Colon (tissue), 2 donors: ENCODE results near the gene HDGFL2.

Experiments
- FAIRE-seq: peaks from 2 replicates; lab custom pipeline; 2012; peaks lifted over from hg19 to GRCh38; lab: Jason Lieb, UNC
- donor health status: control.
- donor health status: control.

Gene HDGFL2

DNA sequence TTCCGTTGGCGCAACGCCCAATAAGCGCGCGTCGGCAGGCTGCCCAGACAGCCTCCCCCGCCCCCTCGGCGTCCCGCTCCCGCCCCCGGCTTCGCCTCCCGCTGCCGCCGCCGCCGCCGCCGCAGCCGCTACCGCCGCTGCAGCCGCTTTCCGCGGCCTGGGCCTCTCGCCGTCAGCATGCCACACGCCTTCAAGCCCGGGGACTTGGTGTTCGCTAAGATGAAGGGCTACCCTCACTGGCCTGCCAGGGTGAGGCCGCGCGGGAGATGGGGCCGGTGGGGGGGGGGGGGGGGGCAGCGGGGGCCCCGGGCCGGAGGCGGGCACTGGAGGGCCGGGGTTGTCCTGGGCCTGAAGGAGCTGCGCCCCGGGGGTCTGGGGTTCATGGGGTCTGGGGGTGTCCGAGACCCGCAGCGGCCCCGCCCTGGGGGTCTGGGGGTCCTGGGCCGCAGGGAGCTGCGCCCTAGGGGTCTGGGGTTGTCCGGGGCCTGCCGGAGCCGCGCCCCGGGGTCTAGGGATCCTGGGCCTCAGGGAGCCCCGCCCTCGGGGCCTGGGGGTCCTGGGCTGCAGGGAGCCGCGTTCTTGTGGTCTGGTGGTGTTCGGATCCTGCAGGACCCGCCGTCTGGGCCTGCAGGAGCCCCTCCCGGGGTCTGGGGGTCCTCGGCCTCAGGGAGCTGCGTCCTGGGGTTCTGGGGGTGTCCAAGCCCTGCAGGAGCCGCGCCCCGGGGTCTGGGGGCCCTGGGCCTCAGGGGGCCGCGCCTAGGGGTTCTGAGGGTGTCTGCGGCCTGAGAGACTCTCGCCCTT lies at the start of gene HDGFL2:
TSS of gene HDGFL2 (plus strand) at position 124 of the 801 bp plus-strand sequence. CDS start at position 178, 54 bp downstream.
- FAIRE-seq, result no peak

DNA sequence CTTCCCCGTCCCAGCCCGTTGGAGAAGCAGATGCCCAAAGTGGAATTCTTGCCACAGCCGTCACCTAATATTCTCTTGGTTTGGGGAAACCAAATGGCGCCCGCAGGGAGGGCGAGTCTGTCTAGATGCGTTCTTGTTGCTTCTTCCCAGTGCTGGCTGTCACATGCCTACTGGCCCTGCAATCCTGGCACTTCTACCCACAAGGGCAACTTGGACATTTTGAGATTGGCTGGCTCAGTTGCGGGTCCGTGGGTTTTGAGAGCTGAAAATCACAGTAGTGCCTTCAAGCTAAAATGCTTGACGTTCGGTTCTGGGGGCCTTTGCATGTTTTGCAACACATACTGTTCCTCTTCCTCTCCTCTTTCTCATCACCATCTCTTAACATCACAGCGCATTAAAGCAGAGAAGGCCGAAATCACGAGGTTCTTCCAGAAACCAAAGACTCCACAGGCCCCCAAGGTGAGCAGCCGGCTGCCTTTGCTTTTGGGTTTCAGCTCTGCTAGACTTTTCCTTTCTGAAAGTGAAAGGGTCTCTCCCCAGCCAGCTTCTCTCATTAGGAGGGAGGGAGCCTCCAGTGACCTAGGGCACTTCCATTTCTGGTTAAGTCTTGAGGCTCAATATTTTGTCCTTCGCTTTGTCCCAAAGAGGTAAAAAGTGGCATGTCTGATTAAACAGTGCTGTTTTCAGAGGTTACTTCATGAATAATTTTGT lies 48.5 kb upstream of the HDGFL2 start:
- no peak for FAIRE-seq

DNA sequence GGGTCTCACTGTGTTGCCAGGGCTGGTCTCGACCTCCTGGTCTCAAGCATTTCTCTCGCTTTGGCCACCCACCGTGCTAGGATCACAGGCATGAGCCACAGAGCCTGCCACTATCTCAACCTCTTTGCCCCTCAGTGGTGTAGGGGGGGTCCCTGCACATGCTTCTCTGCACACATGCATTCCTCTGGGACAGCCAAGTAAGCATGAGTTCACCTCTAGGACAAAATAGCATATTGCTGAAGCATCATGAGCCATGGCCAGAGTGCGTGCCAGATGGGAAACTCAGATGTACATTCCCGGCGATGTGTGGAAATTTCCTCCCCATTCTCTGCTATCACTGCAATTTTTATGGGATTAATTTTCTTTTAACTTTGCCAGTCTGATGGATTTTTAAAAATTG lies 46.6 kb upstream of the HDGFL2 start:
- no peak for FAIRE-seq

DNA sequence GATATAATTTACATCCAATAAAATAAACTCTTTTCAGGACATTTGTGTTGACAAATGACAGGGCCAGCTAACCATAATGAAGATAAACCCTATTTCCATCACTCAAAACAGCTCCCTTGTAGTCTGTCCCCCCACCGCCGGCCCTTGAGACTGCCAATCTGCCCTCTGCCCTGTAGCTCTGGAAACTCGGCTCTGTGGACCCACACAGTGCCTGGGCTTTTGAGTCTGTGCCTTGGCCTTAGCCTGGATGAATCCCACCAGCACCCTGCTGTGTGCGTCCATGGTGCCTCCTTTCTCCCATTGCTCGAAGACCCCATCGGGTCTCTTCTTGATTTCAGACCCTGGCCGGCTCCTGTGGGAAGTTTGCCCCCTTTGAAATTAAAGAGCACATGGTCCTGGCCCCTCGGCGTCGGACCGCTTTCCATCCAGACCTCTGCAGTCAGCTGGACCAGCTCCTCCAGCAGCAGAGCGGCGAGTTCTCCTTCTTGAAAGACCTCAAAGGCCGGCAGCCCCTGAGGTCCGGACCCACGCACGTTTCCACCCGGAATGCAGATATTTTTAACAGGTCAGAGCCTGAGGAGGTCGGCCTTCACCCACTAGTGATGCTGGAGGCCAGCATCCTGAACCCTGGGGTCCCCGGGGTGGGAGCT lies 43.6 kb upstream of the HDGFL2 start:
- FAIRE-seq, result no peak

DNA sequence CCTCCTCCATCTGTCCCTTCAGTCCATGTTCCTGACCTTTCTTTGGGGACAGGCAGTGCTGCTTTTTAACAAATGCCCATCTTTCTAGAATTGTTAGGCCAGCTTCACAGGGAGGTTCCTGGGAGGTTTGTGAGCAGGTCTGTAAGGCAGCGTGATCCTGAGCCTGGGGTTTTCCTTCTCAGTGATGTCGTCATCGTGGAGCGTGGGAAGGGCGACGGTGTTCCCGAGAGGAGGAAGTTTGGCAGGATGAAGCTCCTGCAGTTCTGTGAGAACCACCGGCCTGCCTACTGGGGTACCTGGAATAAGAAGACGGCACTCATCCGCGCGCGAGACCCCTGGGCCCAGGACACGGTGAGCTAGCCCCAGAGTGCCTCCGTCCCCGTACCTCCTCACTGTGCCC lies 42.8 kb upstream of the HDGFL2 start:
- no peak for FAIRE-seq

DNA sequence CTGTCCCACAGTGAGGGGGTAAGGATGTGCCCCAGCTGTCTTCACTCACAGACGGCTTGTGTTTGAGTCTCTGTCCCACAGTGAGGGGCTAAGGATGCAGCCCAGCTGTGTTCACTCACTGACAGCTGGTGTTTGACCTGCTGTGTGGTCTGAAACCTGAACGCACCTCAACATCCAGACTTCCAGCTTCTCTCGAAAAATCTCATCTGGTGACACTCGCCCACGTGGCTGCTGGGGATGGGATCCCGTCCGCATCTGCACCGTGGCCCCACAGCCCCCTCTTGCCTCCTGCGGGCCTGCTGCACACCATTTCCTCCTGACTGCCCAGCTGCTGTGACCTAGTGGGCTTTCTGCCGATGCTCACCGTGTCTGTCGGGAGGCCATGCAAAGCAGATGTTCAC lies 42.3 kb upstream of the HDGFL2 start:
- FAIRE-seq, result no peak

DNA sequence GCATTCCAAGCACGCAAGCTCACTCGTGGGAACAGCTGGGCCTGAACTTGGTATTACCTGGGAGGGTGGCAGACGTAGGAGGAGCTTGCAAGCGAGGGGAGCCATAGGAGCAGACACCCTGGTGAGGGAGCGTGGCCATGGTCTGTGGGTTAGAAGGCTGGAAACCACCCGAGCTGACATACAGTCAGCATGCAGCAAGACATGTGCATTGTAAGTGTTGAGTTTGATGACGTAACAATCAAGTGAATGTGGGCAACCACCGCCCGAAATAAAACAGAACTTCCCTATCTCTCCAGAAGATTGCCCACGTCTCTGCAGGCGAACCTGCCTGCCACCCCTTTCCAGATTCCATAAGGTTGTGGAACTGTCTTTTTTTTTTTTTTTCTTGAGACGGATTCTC lies 41.3 kb upstream of the HDGFL2 start:
- no peak for FAIRE-seq

DNA sequence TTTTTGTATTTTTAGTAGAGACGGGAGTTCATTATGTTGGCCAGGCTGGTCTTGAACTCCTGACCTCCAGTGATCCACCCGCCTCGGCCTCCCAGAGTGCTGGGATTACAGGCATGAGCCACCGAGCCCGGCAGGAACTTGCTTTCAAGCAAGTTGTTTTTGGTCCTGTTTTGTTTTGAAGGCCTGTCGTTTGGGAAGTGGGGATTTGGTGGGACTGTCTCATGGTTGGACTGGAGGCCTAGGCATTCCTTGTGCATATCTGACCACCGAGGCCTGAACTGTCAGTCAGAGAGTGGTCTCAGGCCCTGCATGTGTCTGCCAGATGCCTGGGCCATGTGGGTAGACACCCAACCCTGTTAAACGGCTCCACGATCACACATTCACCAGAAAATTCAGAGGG lies 40.8 kb upstream of the HDGFL2 start:
- no peak for FAIRE-seq

DNA sequence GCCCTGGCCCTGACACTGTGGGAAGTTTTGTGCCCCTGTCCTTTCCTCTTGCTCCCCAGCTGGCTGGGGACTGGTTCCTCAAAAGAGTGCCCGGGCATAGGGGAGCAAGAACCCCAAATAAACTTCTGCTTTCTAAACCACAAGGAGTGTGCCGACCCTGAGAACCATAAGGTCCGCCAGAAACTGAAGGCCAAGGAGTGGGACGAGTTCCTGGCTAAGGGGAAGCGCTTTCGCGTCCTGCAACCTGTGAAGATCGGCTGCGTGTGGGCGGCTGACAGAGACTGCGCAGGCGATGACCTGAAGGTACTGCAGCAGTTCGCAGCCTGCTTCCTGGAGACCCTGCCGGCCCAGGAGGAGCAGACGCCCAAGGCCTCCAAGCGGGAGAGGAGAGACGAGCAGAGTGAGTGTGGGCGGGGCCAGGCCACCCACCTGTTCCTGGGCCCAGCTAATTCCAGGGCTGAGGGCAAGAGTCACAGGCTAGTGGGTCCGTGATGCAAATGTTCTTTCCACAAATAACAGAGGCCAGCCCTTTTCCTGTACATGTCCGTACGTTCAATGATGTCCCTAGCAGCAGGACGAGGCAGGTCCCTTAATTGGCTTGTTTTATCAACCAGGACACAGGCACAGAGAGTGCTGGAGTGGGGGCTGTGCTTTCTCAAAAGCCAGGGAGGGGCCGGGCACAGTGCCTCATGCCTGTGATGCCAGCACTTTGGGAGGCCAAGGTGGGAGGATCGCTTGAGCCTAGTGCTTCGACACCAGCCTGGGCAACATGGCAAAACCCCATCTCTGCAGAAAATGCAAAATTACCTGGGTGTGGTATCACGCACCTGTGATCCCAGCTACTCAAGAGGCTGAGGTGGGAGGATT lies 40.1 kb upstream of the HDGFL2 start:
- FAIRE-seq, result no peak

DNA sequence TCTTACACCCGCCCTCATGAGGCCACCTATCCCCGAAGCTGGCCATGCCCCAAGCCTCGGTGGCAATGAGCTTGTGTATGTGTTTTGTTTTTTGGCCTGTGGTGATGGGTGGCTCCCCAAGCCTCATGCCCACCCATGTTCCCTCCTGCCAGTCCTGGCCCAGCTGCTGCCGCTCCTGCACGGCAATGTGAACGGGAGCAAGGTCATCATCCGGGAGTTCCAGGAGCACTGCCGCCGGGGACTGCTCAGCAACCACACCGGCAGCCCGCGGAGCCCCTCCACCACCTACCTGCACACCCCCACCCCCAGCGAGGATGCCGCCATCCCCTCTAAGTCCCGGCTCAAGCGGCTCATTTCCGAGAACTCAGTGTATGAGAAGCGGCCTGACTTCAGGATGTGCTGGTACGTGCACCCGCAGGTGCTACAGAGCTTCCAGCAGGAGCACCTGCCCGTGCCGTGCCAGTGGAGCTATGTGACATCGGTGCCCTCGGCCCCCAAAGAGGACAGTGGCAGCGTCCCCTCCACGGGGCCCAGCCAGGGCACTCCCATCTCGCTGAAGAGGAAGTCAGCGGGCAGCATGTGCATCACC lies 39.1 kb upstream of the HDGFL2 start:
- FAIRE-seq, result no peak

DNA sequence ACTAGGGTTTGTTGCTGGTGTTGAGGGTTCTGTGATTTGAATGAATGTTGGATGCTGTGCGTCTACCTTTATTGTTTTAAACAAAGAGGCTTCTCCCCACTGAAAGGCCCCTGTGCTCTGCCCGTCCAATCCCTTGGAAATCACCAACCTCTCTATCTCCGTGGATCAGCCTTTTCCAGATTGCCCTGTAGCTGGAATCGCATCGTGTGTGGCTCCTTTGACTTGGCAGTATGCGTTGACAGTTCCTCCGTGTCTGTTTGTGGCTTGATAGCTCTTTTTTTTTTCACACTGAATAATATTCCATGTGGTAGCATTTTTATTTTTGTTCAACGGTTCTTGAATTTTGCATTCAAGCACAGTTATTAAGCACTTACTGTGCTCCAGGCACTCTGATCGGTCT lies 37.7 kb upstream of the HDGFL2 start:
- no peak for FAIRE-seq

DNA sequence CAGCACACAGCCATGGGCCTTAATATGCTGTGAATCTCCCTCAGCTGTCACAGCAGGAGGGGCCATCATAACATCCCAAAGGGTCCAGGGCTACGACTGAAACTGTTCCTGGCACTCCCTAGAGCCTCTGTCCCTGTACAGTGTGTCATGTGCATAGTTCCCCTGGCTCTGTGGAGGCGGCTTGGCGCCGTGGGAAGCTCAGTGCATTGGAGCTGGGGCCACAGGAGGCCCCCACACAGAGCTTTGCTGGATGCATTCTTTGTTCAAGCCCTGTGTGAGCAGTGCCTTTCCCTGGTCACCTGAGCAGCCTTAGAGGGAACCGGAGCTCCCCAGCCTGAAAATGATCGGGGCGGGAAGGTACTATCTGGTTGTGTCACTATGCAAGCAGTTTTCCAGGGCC lies 35.9 kb upstream of the HDGFL2 start:
- no peak for FAIRE-seq

DNA sequence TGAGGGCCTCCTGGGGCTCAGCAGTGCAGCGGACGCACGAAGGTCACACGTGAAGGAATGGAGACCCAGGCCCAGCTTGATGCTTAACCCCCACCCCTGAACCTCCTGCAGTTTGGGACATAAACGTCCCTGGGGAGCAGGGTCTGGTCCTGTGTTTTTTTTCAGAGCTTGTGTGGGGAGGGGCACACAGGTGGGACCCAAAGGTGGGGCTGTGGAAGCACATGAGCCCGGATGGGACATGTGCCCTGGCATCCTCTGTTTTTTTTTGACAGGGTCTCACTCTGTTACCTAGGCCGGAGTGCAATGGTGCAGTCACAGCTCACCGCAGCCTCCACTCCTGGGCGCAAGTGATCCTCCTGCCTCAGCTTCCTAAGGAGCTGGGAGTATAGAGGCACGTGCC lies 35.0 kb upstream of the HDGFL2 start:
- FAIRE-seq, result no peak

DNA sequence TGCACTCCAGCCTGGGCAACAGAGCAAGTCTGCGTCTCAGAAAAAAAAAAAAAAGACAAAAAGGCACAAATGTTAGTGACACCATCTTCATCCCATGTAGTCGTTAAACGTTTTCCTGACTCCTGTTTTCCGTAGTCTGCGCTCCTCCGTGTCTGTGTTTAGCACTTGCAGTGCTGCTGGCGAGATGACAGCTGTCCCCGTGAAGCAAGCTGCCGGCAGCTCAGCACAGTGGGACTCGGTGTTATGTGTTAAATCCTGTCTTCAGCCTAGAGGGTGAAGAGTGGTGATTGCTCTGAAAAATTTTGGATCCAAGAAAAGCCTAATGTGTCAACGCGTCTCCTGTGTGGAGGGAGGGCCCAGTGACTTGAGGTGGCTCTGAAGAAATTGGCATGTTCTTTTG lies 32.9 kb upstream of the HDGFL2 start:
- no peak for FAIRE-seq

DNA sequence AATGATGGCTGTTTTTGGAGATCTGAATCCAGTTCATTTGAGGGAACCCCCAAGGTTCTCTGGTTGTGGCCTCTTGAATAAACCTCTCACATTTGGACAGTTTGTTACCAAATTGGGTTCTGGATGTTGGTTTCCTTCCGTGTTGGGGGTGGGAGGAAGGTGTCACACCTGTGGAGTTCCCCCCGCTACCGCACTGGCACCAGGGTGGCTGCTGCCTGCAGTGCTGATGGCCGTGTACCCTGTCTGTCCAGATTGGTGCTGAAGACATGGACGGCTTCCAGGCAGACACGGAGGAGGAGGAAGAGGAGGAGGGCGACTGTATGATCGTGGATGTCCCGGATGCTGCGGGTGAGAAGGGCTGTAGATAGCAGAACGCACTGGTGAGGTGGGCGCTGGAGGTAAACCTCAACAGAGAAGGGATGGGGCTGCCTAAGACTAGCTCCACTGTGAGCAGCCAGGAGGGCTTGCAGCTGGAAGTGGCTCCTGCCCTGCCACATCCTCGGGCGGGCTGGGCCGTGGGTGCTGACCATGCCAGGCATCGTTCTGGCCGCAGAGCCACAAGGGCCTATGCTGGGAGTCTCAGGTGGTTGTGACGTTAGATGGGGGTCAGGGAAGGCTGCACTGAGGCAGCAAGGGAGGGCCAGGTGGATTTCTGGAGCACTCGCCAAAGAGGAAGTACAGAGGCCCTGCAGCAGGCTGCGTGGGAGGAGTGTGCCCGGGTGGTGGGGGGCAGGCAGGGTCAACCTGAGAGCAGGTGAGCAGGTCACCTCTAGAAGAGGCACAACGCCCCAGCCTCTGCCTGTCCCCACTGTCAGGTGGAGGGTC lies 29.9 kb upstream of the HDGFL2 start:
- no peak for FAIRE-seq

DNA sequence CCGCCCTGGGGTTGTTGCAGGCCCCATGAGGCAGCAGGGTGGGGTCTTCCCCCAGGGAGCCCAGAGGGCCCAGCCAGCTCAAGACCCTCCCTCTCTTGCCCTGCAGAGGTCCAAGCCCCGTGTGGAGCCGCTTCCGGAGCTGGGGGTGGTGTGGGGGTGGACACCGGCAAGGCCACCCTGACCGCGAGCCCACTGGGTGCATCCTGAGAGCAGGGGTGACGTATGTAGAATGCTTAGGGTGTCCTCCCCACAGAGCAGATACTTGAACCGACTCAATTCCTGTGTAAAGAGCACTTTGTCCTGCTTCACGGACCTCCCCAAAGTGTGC lies 29.3 kb upstream of the HDGFL2 start:
- FAIRE-seq, result no peak

DNA sequence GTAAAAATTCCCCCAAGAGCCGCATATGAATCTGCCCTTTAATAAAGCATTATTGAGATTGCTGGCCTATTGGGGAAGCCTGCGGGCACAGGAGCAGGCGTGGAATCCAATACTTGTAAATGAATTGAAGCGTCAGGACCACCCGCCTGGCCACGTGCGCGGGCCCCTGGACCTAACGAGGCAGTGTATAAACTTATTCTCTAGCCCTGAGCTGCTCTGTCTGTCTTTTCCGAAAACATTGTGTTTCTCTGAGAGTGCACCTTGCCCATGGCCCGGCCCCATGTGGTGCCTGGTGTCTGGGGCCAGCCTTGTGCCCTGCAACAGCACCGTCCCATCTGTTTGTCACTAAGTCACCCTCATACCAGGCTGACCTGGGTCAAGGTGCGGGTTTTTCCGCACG lies 28.9 kb upstream of the HDGFL2 start:
- FAIRE-seq, result no peak

DNA sequence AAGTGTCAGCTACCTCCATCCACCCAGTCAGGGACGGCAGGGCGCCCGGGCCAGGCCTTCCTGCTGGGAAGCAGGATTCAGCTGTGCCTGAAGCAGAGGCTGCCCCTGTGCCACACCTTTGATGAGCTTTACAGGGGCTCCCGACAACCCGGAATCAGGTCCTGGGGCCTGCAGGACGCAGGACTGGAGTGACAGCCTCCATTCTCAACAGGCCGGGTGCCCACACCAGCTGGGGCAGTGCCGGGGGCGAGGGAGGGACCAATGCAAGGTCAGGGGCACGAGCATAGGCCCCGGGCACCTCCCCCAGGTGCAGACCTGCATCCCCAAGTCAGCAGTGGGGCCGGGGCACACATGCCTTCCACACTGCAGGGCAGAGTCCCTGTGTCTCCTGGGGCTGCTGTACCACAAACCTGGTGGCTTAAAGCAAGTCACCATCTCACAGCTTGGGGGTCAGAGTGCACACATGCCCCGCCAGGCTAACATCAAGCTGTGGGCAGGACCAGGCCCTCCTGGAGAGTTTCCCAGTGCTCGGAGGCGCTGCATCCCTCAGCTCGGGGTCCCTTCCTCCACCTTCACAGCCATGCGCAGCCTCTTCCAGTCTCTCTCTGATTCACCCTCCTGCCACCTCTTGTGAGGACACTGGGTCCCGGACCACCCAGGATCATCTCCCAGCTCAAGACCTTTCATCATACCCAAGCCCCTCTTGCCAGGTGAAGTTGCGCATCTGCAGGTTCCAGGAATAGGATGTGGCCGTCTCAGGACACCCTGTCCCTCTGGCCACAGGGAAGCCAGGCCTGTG lies 27.9 kb upstream of the HDGFL2 start:
- FAIRE-seq, result no peak

DNA sequence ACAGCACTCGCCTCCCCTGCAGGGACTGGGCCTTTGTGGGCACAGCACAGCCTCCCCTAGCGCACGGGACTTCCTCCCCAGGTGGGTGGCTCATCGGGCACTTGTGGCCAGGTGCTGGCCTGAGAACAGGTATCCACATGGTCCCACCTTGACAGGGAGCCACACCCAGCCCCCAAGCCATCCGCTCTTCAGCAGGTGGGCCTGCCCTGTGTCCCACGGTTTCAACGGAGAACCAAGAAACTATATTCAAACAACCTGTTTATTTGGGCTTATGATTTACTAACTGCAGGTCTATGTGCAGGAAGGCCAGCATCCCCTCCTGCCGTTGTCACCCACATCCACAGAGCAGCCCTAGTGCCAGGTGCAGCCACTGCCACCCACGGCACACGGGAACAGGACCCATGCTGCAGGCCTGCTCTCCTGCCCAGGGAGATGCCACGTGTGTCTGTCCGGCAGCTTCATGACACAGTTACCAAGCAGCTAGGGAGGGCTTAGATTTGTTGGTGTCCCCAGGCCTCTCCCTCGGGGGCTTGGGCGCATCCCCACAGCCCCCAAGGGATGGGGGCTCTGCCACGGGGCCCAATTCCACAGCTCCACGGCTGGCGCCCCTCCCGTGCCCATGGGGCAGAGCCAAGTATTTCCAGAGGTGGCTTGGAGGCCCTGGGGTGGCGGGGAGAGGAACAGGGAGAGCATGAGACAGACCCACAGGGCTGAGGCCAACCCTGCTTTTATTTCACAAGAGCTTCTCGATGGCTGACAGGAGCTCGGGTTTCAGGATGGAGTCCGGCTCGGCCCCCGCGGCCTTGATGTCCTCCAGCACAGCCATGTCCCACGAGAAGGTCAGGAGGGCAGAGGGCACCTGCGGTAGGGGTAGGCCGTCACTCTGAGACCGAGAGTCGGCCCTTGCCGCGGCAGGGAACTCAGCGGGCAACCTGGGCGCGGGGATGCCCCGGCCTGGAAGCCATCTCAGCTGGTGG lies 27.0 kb upstream of the HDGFL2 start:
- FAIRE-seq, result no peak
